HG02885 (cell line): ENCODE data around the gene SORD.
"Not testable (repeated sequence)": the region's sequence is repeated elsewhere in the genome, so short reads cannot be mapped to it uniquely, and the experiment has no call there.

Experiments
- ATAC-seq: cut with Tn5 transposase; IDR thresholded peaks from one replicate; pipeline ENCODE4 v1.9.1; 2021; ENCODE audit warnings: mild to moderate bottlenecking; ENCODE audit not compliant: unreplicated experiment, poor library complexity

Gene SORD

DNA sequence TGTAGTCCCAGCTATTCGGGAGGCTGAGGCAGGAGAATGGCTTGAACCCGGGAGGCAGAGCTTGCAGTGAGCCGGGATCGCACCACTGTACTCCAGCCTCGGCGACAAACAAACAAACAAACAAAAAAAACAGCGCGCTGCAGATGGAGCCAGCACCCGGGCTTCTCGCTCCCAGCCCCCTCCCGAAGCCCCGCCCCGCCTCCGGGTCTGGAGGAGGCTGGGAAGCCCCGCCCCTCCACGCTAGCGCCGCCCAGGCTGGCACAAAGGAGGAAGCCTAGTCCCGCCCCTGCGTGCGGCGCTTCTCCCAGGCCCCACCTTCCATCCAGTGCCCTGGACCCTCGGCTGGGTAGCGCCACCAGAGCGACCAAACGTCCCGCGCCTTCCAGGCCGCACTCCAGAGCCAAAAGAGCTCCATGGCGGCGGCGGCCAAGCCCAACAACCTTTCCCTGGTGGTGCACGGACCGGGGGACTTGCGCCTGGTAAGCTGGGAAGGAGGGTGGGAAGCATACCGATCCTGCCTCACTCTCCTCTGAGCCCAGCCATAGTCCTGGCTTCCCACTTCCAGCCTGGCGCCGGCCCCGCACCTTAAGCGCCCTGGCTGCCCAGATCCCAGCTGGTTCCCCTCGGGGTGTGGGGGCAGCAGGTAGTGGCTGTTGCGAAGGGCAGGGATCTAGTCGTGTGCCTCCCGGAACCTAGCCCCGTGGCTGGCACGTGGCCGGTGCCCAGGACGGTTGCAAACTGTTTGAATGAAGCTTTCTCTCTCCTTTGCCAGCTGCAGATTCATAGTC lies at the start of gene SORD:
Gene SORD, plus strand, starts transcription at position 325 of the 788 bp plus-strand sequence. Its CDS starts 89 bp downstream, at position 414.
- ATAC-seq = peak; percentile 96

DNA sequence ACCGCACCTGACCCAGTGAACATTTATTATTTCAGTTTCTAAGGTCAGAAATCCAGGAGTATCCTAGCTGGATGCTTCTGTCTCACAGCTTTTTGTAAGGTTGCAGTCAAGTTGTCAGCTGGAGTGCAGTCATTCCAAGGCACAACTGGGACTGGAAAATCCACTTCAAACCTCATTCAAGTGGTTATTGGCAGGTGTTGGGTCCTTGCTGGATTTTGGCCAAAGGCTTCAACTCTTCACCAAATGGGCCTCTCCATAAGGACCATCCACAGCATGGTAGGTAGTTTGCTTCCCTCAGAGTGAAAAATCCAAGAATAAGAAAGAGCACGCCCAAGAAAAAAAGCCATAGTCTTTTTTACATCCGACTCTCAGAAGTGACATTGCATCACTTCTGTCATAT lies 46.8 kb upstream of the SORD start:
- not testable (repeated sequence) for ATAC-seq

DNA sequence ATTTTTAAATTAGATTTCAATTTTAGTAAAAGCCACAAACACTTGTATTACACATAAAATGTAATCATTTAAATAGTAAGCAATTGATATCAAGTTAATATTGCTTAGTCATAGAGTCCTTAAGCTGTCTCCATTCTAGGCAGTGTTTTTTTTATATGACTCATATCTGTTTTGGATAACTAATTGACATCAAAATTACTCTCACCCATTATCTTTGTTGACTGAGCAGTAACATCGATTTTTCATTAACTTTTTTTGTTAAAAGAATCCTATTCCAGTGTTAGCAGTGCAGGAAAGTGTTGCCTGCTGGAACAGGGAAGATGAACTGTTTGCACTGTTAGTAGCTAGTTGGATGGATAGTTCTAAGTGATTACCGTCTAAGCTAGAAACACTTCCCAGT lies 45.2 kb upstream of the SORD start:
- ATAC-seq = not testable (repeated sequence)

DNA sequence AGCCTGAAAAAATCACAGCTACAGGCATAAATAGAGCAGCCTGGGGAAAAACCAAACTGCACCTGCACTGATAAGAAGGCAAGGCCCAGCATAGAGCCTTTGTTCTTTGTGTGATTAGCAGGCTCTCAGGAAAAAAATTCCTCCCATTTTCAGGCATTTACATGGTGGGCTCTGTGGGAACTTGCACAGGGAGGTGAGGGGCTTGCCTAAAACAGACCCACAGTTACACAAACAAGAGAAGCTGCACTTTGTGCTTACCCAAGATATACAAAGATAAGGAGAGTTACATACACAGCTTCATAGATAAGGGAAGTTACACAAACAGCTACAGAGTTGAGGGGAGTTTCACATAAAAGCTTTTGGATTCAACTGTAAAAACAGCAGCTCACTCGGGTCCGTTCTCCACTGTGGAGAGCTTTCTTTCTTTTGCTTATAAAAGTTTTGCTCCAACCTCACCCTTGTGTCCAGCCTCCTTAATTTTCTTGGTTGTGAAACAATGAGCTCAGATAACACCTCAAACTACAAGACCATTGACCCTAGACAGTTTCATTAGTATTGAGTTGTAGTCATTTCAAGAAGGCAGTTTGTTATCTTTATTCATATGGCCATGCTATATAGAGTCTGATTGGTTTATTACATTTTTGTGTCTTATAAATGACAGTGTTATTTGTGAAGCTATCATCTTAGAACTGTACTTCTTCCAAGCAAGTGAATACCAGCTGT lies 43.2 kb upstream of the SORD start:
- ATAC-seq = peak; percentile 76

DNA sequence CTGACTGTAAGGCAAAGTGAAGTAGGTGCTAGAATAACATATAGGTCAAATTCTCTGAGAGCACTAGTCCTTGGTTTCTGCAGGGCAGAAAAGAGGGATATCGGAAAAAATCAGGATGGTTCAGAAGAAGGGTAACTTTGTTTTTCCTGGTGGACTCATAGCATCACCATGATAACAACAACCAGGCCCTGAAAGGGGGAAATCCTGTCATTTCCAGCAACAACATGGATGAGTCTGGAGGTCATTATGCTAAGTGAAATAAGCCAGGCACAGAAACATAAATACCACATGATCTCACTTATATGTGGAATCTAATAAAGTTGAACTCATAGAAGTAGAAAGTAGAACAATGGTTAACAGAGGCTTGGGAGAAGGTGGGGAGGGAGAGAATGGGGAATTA lies 38.9 kb upstream of the SORD start:
- not testable (repeated sequence) for ATAC-seq

DNA sequence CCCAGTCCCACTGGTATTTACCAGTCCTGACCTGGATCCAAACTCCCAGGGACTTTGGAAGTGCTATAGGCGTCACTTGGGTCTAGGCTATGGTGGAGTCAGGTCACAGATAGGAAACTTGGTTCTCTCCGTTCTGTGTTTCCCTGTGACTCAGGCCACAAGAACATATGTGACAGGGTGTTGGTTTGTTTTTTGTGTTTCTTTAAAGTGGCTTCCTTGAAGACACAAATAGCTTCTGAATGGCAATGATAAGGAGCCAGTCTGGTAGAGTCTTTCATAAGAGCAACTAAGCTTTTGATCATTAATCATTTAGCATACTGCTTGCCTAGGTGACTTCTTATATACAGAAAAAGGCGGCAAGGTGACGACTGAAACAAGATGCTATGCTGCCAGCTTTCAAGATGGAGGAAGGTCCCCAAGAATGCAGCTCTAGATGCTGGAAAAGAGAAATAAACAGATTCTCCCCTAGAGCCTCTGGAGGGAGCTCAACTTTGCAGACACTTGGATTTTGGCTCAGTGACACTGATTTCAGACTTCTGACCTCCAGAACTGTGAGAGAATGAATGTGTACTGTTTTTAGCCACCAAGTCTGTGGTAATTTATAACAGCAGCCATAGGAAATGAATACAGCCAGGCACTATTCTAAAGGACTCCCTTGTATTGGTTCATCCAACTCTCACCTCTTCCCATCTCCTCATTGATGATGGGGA lies 36.5 kb upstream of the SORD start:
- not testable (repeated sequence) for ATAC-seq

DNA sequence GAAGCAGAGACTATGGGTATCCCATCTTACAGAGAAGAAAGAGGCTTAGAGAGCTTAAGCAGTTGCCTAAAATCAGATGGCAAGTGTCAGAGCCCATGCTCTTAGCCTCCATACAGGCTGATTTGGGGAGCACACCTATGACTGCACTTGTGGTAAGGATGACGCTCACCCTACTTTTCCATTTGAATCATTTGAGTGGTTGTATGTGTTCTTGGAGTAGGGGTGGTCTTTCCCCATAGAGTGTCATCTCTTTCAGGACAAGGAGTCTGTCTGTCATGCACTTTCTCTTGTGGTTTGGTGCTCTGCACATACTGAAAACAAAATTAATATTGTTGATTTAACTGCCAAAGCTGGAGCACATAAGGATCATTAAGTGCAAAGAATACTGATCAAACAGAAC lies 35.3 kb upstream of the SORD start:
- ATAC-seq = not testable (repeated sequence)

DNA sequence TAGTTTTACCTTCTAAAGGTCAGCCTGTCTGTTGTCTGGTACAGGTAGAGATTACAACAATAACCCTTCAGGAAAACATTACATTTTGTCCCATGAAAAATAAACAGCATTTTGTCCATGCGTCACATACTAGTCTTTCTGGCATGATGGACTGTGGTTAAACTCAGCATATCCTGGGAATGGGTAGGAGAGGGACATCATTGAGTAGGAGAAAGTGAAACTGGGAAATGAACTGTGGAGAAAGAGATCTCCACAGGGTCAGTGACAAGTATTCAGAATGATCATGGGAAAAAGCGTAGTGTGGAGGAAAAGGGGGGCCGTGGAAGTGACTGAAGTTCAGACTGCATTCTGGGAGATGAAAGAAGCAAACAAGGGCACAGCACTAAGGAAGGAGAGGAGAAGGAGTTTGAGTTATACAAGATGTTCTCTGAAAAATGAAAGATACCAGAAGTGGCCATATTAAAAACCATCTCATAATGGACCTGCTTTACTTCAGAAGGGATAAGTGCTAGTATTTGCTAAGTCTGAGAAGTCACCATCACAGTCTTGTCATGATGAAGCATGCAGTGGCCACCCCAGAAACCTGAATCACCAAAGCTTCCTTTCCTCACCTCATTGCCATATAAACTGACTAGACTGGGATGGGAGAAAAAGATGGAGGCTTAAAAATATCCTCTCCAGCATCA lies 34.7 kb upstream of the SORD start:
- not testable (repeated sequence) for ATAC-seq

DNA sequence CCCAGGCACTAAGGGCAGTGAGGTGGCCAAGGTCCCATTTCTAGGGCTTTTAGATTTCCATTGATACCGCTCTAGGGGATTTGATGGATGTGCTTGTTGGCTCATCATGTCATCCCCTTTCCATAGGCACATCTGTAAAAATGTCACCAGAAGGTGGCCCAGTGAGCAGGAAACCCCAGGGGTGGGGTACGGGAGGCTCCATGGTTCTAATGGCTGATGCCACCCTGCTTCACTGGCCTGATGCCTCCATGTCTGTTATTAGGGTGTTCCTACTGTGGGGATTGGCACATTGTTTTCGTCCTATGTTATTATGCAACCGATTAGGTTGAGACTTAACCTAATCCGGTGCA lies 34.1 kb upstream of the SORD start:
- ATAC-seq = not testable (repeated sequence)

DNA sequence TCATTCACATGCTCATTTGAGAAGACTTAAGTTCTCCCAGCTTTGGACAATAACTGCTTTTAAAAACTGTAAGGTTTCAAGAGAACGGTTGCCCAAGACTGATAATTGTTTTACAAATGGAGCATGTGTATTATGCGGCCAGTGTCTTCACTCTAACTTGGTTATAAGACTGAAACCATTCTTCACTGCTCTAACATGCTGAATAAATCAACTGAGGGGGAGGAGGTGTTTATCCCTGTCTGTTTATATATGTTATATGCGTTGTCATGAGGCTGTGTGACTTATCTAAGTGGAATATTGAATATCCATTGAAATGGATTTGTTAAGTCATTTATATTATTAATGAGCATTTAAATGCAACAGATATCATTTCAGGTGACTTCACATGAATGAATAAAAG lies 25.4 kb upstream of the SORD start:
- not testable (repeated sequence) for ATAC-seq

DNA sequence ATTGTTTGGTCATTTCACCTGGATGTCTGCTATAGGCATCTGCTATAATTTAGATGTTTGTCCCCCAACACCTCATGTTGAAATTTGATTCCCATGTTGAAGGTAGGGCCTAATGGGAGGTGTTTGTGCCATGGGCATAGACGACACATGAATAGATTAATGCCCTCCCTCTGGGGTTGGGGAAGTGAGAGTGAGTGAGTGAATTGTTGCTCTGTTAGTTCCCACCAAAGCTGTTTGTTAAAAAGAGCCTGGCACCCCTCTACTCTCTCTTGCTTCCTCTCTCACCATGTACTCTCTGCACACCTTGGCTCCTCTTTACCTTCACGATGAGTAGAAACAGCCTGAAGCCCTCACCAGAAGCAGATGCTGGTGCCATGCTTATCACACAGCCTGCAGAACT lies 23.9 kb upstream of the SORD start:
- no peak for ATAC-seq

DNA sequence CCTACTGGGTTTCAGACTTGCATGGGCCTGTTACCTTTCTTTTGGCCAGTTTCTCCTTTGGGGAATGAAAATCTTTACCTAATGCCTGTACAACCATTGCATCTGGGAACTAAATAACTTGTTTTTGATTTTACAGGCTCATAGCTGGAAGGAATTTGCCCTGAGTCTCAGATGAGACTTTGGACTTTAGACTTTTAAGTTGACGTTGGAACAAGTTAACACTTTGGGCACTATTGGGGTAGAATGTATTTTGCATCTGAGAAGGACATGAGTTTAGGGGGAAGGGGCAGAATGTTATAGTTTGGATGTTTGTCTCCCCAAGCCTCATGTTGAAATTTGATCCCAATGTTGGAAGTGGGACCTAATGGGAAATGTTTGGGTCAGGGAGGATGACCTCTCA lies 21.8 kb upstream of the SORD start:
- not testable (repeated sequence) for ATAC-seq

DNA sequence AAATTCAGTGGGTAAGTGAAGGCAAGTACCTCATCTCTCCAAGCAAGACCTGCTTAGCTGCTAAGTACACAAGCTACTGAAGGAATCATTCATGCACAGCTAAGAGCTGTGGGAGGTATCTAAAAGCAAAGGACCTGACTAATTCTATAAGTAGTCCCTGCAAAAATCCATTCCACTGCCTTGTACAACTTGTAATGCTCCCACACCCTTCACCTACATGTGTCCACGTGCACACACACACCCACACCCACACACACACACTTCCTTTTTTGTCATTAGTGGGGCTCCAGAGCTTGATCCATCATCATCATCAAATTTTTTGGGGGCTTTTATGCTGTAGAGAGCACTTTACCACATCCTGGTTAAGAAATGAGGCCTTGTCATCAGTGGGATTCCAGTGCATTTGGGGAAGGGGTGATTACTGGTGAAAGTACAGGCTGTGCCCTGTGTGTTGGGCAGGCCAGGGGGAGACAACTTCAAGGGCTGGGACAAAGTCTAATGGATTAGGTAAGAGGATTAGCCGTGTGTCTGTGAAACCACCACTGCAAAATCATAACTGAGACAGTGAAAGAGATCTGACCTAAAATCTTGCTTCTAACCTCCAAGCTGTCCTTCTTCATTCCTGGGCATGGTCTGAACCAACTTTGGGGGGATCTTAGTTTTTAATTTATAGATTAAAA lies 19.1 kb upstream of the SORD start:
- peak; percentile 88 for ATAC-seq

DNA sequence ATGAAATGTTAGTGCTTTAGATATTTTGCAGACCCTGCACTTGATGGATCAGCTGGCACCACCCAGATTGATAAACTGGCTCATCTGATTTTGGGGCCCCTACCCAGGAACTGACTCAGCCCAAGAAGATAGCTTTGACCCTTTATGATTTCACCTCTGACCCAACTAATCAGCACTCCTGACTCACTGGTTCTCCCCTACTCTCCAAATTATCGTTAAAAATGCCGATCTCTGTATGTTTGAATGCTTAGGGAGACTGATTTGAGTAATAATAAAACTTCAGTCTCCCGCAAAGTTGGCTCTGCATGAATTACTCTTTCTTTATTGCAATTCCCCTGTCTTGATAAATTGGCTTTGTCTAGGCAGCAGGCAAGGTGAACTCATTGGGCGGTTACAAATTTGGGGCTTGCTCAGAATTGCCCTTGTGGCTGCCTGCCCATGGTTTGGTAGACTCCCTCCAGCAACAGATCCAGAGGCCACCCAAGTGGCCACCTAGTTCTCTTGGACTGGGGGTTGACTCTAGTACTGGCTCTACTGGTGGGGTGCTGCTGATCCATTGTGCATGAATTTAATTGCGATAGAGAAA lies 18.3 kb upstream of the SORD start:
- not testable (repeated sequence) for ATAC-seq

DNA sequence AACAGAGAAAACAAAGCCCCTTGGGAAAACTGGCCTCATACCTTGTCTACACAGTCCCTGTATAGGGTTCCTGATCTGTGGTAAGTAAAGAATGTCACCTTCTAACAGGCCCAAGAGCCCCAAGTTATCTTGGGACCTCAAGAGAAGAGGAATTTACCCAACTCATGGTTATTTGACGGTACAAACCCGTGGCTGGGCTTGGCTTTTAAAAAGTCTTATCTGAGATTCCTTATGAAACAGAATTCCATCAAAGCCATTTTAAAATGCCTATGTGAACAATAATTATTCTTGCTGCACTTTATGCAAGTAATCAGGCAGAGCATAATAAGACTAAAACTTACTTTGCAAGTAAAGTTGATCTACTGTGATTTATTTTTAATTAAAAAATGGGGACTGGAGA lies 13.9 kb upstream of the SORD start:
- no peak for ATAC-seq

DNA sequence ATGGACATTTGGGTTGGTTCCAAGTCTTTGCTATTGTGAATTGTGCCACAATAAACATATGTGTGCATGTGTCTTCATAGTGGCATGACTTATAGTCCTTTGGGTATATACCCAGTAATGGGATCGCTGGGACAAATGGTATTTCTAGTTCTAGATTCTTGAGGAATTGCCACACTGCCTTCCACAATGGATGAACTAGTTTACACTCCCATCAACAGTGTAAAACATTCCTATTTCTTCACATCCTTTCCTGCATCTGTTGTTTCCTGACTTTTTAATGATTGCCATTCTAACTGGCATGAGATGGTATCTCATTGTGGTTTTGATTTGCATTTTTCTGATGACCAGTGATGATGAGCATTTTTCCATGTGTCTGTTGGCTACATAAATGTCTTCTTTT lies 7.9 kb upstream of the SORD start:
- not testable (repeated sequence) for ATAC-seq

DNA sequence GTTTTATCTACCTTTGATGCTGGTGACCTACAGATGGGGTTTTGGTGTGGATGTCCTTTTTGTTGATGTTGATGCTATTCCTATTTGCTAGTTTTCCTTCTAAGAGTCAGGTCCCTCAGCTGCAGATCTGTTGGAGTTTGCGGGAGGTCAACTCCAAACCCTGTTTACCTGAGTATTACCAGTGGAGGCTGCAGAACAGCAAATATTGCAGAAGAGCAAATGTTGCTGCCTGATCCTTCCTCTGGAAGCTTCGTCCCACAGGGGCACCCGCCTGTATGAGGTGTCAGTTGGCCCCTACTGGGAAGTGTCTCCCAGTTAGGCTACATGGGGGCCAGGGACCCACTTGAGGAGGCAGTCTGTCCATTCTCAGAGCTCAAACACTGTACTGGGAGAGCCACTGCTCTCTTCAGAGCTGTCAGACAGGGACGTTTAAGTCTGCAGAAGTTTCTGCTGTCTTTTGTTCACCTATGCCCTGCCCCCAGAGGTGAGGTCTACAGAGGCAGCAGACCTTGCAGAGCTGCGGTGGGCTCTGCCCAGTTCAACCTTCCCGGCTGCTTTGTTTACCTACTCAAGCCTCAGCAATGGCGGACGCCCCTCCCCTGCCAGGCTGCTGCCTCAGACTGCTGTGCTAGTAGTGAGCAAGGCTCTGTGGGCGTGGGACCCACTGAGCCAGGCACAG lies 2.6 kb upstream of the SORD start:
- not testable (repeated sequence) for ATAC-seq

DNA sequence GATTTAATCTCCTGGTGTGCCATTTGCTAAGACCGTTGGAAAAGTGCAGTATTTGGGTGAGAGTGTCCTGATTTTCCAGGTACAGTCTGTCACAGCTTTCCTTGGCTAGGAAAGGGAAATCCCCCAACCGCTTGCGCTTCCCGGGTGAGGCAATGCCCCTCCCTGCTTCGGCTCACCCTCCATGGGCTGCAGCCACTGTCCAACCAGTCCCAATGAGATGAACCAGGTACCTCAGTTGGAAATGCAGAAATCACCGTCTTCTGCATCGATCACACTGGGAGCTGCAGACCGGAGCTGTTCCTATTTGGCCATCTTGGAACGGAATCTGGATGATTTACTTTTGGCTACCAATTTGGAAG lies 2.1 kb upstream of the SORD start:
- ATAC-seq = not testable (repeated sequence)

DNA sequence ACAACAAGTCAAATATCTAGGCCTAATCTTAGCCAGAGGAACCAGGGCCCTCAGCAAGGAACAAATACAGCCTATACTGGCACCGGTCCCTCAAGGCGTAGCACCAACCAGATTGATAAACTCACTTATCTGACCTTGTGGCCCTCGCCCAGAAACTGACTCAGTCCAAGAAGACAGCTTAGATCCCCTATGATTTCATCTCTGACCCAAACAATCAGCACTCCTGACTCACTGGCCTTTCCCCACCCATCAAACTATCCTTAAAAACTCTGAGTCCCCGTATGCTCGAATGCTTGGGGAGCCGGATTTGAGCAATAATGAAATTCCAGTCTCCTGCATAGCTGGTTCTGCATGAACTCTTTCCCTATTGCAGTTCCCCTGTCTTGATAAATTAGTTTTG lies 1.6 kb upstream of the SORD start:
- no peak for ATAC-seq
